Glutamatergic neuron (in vitro differentiated cells): ENCODE results near the gene TRPV2. TPM values are rescaled to one million over a fixed set of nuclear protein-coding genes. Genes with fewer than 3 reads are reported as not detected.
A peak's percentile ranks its signal among the peaks of the same experiment; 100 is the strongest.
"Not testable (repeated sequence)": the region's sequence is repeated elsewhere in the genome, so short reads cannot be mapped to it uniquely, and the experiment has no call there.

ENCODE experiments used
- DNase-seq: peaks from one replicate; pipeline ENCODE4 v3.0.0; 2022
- H3K27ac Mint-ChIP-seq: one replicate; pipeline ENCODE4 v1.8.0; 2020; ENCODE audit warnings: mild to moderate bottlenecking, mixed read lengths, inconsistent platforms; ENCODE audit not compliant: unreplicated experiment
- H3K27me3 Mint-ChIP-seq: one replicate; pipeline ENCODE4 v1.8.0; 2020; ENCODE audit warnings: mild to moderate bottlenecking, moderate library complexity, mixed read lengths, inconsistent platforms; ENCODE audit not compliant: unreplicated experiment
- H3K36me3 Mint-ChIP-seq: one replicate; pipeline ENCODE4 v1.8.0; 2020; ENCODE audit warnings: mild to moderate bottlenecking, mixed read lengths, inconsistent platforms; ENCODE audit not compliant: unreplicated experiment
- H3K4me1 Mint-ChIP-seq: one replicate; pipeline ENCODE4 v1.8.0; 2020; ENCODE audit warnings: mild to moderate bottlenecking, low read depth, mixed read lengths, inconsistent platforms; ENCODE audit not compliant: unreplicated experiment
- H3K4me3 Mint-ChIP-seq: one replicate; pipeline ENCODE4 v1.8.0; 2020; ENCODE audit warnings: mild to moderate bottlenecking, mixed read lengths, inconsistent platforms; ENCODE audit not compliant: unreplicated experiment
- H3K9me3 Mint-ChIP-seq: one replicate; pipeline ENCODE4 v1.8.0; 2020; ENCODE audit warnings: mild to moderate bottlenecking, moderate library complexity, mixed read lengths, inconsistent platforms; ENCODE audit not compliant: unreplicated experiment
- CTCF ChIP-seq: fragments of 200-600 bp; sonication (generic); IDR thresholded peaks from one replicate; pipeline ENCODE4 v1.5.0; 2021; ENCODE audit not compliant: partially characterized antibody, unreplicated experiment
- total RNA-seq: library from RNA; stranded (reverse); fragmentation: NEBNext Ultra II Directional; extraction: Animal tissue kit (Norgen Biotek cat#: 25700); gene quantifications from one replicate; pipeline ENCODE4 v1.2.1, GENCODE V29; 2021; ENCODE audit not compliant: unreplicated experiment

Gene TRPV2
- total RNA-seq, 1 donor from 2014 or later = 27.0 TPM

DNA sequence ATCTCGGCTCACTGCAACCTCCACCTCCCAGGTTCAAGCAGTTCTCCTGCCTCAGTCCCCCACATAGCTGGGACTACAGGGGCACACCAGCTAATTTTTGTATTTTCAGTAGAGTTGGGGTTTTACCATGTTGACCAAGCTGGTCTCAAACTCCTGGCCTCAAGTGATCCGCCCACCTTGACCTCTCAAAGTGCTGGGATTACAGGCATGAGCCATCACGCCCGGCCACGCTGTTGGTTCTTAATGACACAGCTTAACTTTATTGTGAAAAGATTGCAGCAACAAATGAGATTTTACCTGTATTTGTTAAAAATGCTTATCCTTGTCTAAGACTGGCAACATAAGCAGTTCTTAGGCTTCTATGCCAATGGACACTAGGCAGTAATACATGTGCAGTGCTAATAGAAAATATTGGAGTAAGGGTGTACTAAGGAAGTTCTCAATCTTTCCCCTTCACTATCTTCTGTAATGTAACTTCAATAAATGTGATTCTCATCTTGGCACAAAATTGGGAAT lies 31.5 kb upstream of the TRPV2 start:
- DNase-seq = no peak
- Mint-ChIP-seq H3K27ac (no peak overlapping the region), H3K36me3 (peaks cover 3% of the 10 kb centered on the region), H3K9me3 (peaks cover 7% of the 10 kb centered on the region), H3K27me3 (peaks cover 15% of the 10 kb centered on the region), H3K4me3 (no peak overlapping the region), H3K4me1 (peaks cover 14% of the 10 kb centered on the region)
- no peak for TF ChIP-seq CTCF

DNA sequence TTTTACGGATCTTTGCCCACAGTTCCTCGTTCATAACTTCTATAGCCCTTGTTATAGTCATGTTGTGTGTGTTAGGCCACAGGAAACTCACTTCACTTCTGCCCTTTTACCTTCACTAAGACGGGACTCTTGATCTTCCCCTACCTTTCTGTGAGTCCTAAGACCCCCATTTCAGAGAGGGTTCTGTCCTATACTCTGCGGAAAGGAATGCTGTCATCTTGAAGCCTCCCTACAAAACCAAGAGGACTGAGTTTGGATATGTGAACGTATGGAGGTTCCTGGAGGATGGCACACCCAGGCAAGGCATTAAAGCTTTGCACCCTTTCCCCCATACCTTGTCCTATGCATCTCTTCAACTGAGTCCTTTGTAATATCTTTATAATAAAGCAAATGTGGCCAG lies 30.8 kb upstream of the TRPV2 start:
- Mint-ChIP-seq H3K36me3 (peaks cover 3% of the 10 kb centered on the region), H3K4me1 (peaks cover 14% of the 10 kb centered on the region), H3K9me3 (peaks cover 7% of the 10 kb centered on the region), H3K27ac (no peak overlapping the region), H3K27me3 (peaks cover 15% of the 10 kb centered on the region), H3K4me3 (no peak overlapping the region)
- DNase-seq = no peak
- no peak for TF ChIP-seq CTCF

DNA sequence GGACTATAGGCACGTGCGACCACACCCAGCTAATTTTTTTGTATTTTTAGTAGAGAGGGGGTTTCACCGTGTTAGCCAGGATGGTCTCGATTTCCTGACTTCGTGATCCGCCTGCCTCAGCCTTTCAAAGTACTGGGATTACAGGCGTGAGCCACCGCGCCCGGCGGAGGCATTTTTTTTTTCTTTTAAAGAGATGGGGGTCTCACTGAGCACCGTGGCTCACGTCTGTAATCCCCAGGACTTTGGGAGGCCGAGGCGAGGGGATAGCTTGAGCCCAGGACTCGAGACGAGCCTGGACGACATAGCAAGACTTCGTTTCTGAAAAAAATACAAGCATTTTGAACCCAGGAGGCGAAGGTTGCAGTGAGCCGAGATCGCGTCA lies 29.3 kb upstream of the TRPV2 start:
- H3K4me3 Mint-ChIP-seq = peak overlapping the region; percentile 92
- not testable (repeated sequence) for H3K36me3 Mint-ChIP-seq, H3K27me3 Mint-ChIP-seq, DNase-seq, H3K27ac Mint-ChIP-seq, H3K9me3 Mint-ChIP-seq
- peaks cover 14% of the 10 kb centered on the region for H3K4me1 Mint-ChIP-seq

DNA sequence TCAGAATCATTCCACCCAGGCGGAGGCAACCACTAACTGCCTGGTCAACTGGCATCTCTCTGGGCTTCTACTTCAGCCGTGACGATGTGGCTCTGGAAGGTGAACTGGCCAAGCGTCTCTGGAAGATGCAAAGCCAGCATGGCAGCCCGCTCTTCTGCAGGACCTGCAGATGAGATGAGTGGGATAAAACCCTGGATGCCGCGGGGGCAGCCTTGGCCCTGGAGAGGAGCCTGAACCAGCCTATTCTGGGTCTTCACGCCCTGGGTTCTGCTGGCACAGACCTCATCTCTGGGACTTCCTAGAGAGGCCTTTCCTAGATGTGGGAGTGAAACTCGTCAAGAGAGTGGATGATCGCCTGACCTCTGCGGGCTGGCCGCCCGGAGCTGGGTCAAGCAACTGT lies 23.9 kb upstream of the TRPV2 start:
- no peak for TF ChIP-seq CTCF
- Mint-ChIP-seq H3K27me3 (peaks cover 4% of the 10 kb centered on the region), H3K4me1 (peaks cover 2% of the 10 kb centered on the region), H3K36me3 (no peaks in the 10 kb centered on the region), H3K9me3 (no peaks in the 10 kb centered on the region), H3K27ac (no peak overlapping the region), H3K4me3 (no peak overlapping the region)
- no peak for DNase-seq

- H3K36me3 Mint-ChIP-seq, H3K4me1 Mint-ChIP-seq, H3K4me3 Mint-ChIP-seq, H3K27ac Mint-ChIP-seq, DNase-seq, H3K27me3 Mint-ChIP-seq, H3K9me3 Mint-ChIP-seq: not testable (repeated sequence)
Measured at GRCh38 chr17:16392491-16392890, 22.9 kb upstream of the TRPV2 start.

- H3K27ac Mint-ChIP-seq, H3K9me3 Mint-ChIP-seq, H3K27me3 Mint-ChIP-seq, DNase-seq, H3K4me1 Mint-ChIP-seq, H3K4me3 Mint-ChIP-seq, H3K36me3 Mint-ChIP-seq: not testable (repeated sequence)
Measured at GRCh38 chr17:16395887-16396286, 19.5 kb upstream of the TRPV2 start.

GRCh38 chr17:16396693-16397092 lies 18.7 kb upstream of the TRPV2 start:
- H3K9me3 Mint-ChIP-seq, H3K4me3 Mint-ChIP-seq, H3K36me3 Mint-ChIP-seq, H3K27ac Mint-ChIP-seq, H3K27me3 Mint-ChIP-seq, DNase-seq, H3K4me1 Mint-ChIP-seq: not testable (repeated sequence)
